Measurements from ENCODE around the gene NFAM1. TPM values are rescaled to one million over a fixed set of nuclear protein-coding genes. Genes with fewer than 3 reads are reported as not detected.

The NFAM1 gene
- total RNA-seq, 1 donor from 2014 or later, result not detected

DNA sequence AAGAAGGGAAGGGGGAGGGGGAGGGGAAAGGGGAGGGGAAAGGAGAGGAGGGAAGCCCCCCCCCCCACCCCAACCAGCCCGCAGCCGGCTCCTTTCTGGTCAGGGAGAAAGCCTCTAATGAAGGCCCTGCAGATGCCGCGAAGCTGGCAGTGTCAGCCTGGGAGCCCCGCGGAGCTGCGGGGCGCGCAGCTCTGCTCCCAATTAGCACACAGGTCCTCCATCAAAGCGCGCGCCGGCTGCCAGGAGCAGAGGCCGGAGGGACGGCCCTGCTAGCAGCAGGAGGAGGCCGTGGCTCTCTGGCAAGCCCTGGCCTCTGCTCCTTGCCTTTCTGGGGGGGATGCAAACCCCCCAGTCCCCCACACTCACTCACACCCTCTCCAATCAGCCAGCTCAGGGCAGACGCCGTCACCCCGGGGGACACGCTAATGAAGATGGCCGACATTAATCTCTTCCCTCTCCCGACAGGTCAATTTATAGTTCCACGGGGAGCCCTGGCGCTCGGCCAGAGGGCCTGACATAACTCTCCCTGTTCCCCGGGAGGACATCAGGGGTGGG is 91.3 kb downstream of the NFAM1 start:
- H3K4me1 Mint-ChIP-seq (ENCODE audit: low read depth), result peaks cover 3% of the 10 kb centered on the region
- peaks cover 6% of the 10 kb centered on the region for H3K27me3 Mint-ChIP-seq (ENCODE audit: low read depth)
- H3K27ac Mint-ChIP-seq (ENCODE audit: unreplicated experiment), result no peak overlapping the region
- no peak for DNase-seq (ENCODE audit: low spot score)
- TF ChIP-seq, protein P1, sequence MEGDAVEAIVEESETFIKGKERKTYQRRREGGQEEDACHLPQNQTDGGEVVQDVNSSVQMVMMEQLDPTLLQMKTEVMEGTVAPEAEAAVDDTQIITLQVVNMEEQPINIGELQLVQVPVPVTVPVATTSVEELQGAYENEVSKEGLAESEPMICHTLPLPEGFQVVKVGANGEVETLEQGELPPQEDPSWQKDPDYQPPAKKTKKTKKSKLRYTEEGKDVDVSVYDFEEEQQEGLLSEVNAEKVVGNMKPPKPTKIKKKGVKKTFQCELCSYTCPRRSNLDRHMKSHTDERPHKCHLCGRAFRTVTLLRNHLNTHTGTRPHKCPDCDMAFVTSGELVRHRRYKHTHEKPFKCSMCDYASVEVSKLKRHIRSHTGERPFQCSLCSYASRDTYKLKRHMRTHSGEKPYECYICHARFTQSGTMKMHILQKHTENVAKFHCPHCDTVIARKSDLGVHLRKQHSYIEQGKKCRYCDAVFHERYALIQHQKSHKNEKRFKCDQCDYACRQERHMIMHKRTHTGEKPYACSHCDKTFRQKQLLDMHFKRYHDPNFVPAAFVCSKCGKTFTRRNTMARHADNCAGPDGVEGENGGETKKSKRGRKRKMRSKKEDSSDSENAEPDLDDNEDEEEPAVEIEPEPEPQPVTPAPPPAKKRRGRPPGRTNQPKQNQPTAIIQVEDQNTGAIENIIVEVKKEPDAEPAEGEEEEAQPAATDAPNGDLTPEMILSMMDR (IDR thresholded peaks at IDR 0.05), result no peak
- H3K36me3 Mint-ChIP-seq (ENCODE audit: low read depth), result no peaks in the 10 kb centered on the region
- no peaks in the 10 kb centered on the region for H3K9me3 Mint-ChIP-seq (ENCODE audit: low read depth)
- H3K4me3 Mint-ChIP-seq (ENCODE audit: unreplicated experiment), result no peak overlapping the region

DNA sequence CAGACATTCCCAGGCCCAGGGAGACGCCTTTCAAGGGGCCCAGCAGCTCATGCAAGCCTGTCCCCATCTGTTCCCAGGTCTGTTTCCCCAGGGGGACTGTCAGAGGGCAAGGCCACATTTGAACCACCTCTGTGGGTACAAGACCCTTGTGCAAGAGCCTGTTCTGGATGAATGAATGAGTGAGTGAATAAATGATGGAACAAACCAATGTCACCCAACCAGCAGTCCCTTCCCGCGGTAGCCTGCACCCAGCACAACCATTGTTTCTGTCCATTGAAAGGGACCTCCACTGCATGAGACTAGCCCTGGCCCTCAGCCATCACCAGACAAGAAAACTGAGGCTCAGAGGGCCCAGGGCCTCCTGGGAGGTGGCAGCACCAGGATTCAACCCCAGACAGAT is 92.1 kb downstream of the NFAM1 start:
- TF ChIP-seq, protein P1 (IDR thresholded peaks at IDR 0.05), result no peak
- Mint-ChIP-seq H3K27ac (ENCODE audit: unreplicated experiment) (no peak overlapping the region), H3K4me1 (ENCODE audit: low read depth) (peaks cover 3% of the 10 kb centered on the region), H3K27me3 (ENCODE audit: low read depth) (peaks cover 6% of the 10 kb centered on the region), H3K9me3 (ENCODE audit: low read depth) (no peaks in the 10 kb centered on the region), H3K36me3 (ENCODE audit: low read depth) (no peaks in the 10 kb centered on the region), H3K4me3 (ENCODE audit: unreplicated experiment) (no peak overlapping the region)
- no peak for DNase-seq (ENCODE audit: low spot score)

DNA sequence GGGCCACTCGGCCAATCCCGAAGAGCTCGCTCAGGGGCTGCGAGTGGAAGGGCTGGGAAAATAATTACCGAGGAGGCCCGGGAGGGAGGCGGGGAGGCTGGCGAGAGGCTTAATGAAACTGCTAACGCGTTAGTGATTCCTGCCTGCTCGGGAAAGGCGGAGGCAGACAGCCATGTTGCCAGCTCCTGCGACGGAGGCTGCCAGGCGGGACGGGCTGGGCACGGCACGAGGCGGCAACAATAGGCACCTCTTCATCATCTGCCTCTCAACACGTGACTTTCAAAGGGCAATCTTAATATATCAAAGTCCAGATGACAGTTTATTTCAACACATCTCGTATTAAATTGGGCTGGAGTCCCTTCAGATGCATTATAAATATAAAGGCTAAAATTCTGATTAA is 93.7 kb downstream of the NFAM1 start:
- H3K9me3 Mint-ChIP-seq (ENCODE audit: low read depth), result no peaks in the 10 kb centered on the region
- H3K36me3 Mint-ChIP-seq (ENCODE audit: low read depth), result no peaks in the 10 kb centered on the region
- TF ChIP-seq, protein P1 (IDR thresholded peaks at IDR 0.05), result no peak
- no peak overlapping the region for H3K27ac Mint-ChIP-seq (ENCODE audit: unreplicated experiment)
- no peak for DNase-seq (ENCODE audit: low spot score)
- H3K27me3 Mint-ChIP-seq (ENCODE audit: low read depth), result peaks cover 6% of the 10 kb centered on the region
- peaks cover 3% of the 10 kb centered on the region for H3K4me1 Mint-ChIP-seq (ENCODE audit: low read depth)
- H3K4me3 Mint-ChIP-seq (ENCODE audit: unreplicated experiment), result no peak overlapping the region

DNA sequence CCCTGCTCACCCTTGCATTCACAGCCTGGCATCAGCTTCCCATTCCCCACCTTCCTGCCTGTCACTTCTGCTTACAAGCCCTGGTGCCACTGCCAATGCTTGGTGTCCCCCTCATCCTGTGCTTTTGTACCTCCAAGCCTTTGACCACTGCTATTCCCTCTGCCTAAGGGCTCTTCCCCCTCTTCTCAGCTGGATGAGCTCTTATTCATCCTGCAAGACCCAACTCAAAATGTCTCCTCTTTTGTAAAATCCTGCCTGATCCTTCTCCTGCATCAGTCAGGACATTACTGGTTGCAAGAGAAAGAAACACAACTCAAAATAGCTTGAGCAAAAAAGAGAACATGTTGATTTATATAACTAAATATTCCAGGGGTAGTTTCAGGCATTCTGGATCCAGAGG is 94.8 kb downstream of the NFAM1 start:
- no peaks in the 10 kb centered on the region for H3K36me3 Mint-ChIP-seq (ENCODE audit: low read depth)
- no peaks in the 10 kb centered on the region for H3K4me1 Mint-ChIP-seq (ENCODE audit: low read depth)
- no peak overlapping the region for H3K27ac Mint-ChIP-seq (ENCODE audit: unreplicated experiment)
- no peak overlapping the region for H3K4me3 Mint-ChIP-seq (ENCODE audit: unreplicated experiment)
- no peak for DNase-seq (ENCODE audit: low spot score)
- peaks cover 6% of the 10 kb centered on the region for H3K27me3 Mint-ChIP-seq (ENCODE audit: low read depth)
- TF ChIP-seq, protein P1 (IDR thresholded peaks at IDR 0.05), result no peak
- no peaks in the 10 kb centered on the region for H3K9me3 Mint-ChIP-seq (ENCODE audit: low read depth)

DNA sequence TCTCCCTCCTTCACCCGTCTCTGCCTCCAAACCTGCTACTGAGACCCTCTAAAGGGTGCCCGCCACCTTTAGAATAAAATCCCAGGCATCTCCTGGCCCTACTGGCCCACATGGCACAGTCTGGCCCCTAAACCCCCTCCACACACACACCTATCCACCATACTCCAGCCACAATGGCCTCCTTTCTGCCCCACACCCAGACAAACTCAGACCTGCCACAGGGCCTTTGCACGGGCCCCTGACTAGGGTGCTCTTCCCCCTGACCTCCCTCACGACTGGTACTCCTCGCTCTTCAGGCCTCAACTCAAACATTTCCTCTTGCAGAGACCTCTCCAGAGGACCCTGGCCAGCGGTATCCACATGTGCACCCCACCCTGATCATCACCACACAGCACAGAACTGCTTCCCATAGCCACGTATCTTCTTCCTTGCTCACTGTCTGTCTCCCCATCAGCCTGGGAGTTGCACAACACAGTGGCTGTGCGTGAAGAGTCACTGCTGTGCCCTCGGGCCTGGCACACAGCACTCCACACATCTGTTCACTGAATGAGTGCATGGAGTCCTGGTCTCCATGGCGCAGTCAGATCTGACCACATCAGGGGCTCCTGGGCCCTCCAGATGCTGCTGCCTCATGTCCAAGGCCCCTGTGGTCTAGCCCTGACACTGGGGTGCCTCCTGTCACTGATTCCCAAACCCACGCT is 95.5 kb downstream of the NFAM1 start:
- H3K27me3 Mint-ChIP-seq (ENCODE audit: low read depth), result peaks cover 10% of the 10 kb centered on the region
- TF ChIP-seq, protein P1 (IDR thresholded peaks at IDR 0.05), result no peak
- no peaks in the 10 kb centered on the region for H3K36me3 Mint-ChIP-seq (ENCODE audit: low read depth)
- no peak overlapping the region for H3K27ac Mint-ChIP-seq (ENCODE audit: unreplicated experiment)
- H3K9me3 Mint-ChIP-seq (ENCODE audit: low read depth), result no peaks in the 10 kb centered on the region
- H3K4me1 Mint-ChIP-seq (ENCODE audit: low read depth), result no peaks in the 10 kb centered on the region
- DNase-seq (ENCODE audit: low spot score), result no peak
- H3K4me3 Mint-ChIP-seq (ENCODE audit: unreplicated experiment), result no peak overlapping the region
